CD14-positive monocyte (primary cell): ENCODE data around the gene POLK. TPM values are rescaled to one million over a fixed set of nuclear protein-coding genes. Genes with fewer than 3 reads are reported as not detected.

Experiments
- DNase-seq, 3 donors: peaks; one replicate each; pipeline ENCODE4 v3.0.0-alpha.2; 2011 to 2022
- H2AFZ ChIP-seq: 2 replicates; pipeline ENCODE4 v1.6.0; 2012; ENCODE audit warnings: mild to moderate bottlenecking, low read depth, low read length, inconsistent platforms; ENCODE audit not compliant: insufficient read depth, poor library complexity, severe bottlenecking
- H3K27ac ChIP-seq, 2 donors: 1 replicate in 1 of 2; 2 replicates in 1 of 2; pipeline ENCODE4 v1.5.1; 2012 to 2013; ENCODE audit warnings: low read length in 2 of 2, control low read depth in 1 of 2, inconsistent platforms in 1 of 2, low read depth in 1 of 2, mild to moderate bottlenecking in 1 of 2
- H3K27me3 ChIP-seq, 2 donors: one replicate each; pipeline versions ENCODE4 v1.6.0 to v1.6.1; 2011 to 2013; ENCODE audit warnings: low read length in 2 of 2; ENCODE audit not compliant: control insufficient read depth in 2 of 2, insufficient read depth in 2 of 2
- H3K36me3 ChIP-seq, 2 donors: replicated peaks in 1 of 2; 1 replicate in 1 of 2; 2 replicates in 1 of 2; pipeline versions ENCODE4 v1.5.1 to v1.6.1; 2012 to 2013; ENCODE audit warnings: low read length in 2 of 2, control low read depth in 1 of 2, inconsistent platforms in 1 of 2, mild to moderate bottlenecking in 1 of 2; ENCODE audit not compliant: insufficient read depth in 2 of 2, control insufficient read depth in 1 of 2
- H3K4me1 ChIP-seq, 2 donors: 1 replicate in 1 of 2; 2 replicates in 1 of 2; pipeline versions ENCODE4 v1.5.1 to v1.6.1; 2012 to 2013; ENCODE audit warnings: low read length in 2 of 2, control low read depth in 1 of 2, inconsistent platforms in 1 of 2, mild to moderate bottlenecking in 1 of 2, moderate library complexity in 1 of 2; ENCODE audit not compliant: insufficient read depth in 2 of 2, control insufficient read depth in 1 of 2
- H3K4me2 ChIP-seq: replicated peaks from 2 replicates; pipeline ENCODE3; 2012; ENCODE audit warnings: low read length, moderate library complexity, mild to moderate bottlenecking; ENCODE audit not compliant: poor library complexity, severe bottlenecking; ENCODE audit errors: extremely low read depth
- H3K4me3 ChIP-seq, 3 experiments: fragments of 200-600 bp in 1 of 3; sonication (generic) in 1 of 3; replicated peaks in 1 of 3; 1 replicate in 2 of 3; 2 replicates in 1 of 3; pipeline ENCODE4 v1.5.1; 2011 to 2013; ENCODE audit warnings: low read length in 3 of 3, mild to moderate bottlenecking in 3 of 3, control low read depth in 2 of 3, low read depth in 2 of 3, inconsistent platforms in 1 of 3, moderate library complexity in 1 of 3
- H3K79me2 ChIP-seq: 2 replicates; pipeline ENCODE4 v1.6.0; 2012; ENCODE audit warnings: mild to moderate bottlenecking, control low read depth, inconsistent platforms, low read length, moderate library complexity; ENCODE audit not compliant: insufficient read depth
- H3K9ac ChIP-seq: 2 replicates; pipeline ENCODE4 v1.6.0; 2017; ENCODE audit warnings: low read length, mild to moderate bottlenecking; ENCODE audit not compliant: insufficient read depth, poor library complexity, severe bottlenecking
- H3K9me3 ChIP-seq, 2 donors: replicated peaks in 1 of 2; 1 replicate in 1 of 2; 2 replicates in 1 of 2; pipeline versions ENCODE4 v1.5.1 to v1.6.1; 2012 to 2013; ENCODE audit warnings: low read length in 2 of 2, control low read depth in 1 of 2; ENCODE audit not compliant: control insufficient read depth in 1 of 2, insufficient read depth in 1 of 2
- H4K20me1 ChIP-seq: 2 replicates; pipeline ENCODE4 v1.6.0; 2012; ENCODE audit warnings: mild to moderate bottlenecking, low read length, control low read depth, moderate library complexity; ENCODE audit not compliant: insufficient read depth
- H3K27ac Mint-ChIP-seq, 7 donors: one replicate each; pipeline ENCODE4 v1.8.0; 2020; ENCODE audit warnings: mild to moderate bottlenecking in 7 of 7, mixed read lengths in 7 of 7, moderate library complexity in 6 of 7, inconsistent platforms in 2 of 7
- H3K27me3 Mint-ChIP-seq, 3 donors: one replicate each; pipeline ENCODE4 v1.8.0; 2021 to 2022; ENCODE audit warnings: low read depth in 3 of 3, mild to moderate bottlenecking in 3 of 3, mixed read lengths in 3 of 3, moderate library complexity in 3 of 3, inconsistent platforms in 1 of 3
- H3K36me3 Mint-ChIP-seq, 2 donors: one replicate each; pipeline ENCODE4 v1.8.0; 2020; ENCODE audit warnings: mixed read lengths in 2 of 2, inconsistent platforms in 1 of 2, mild to moderate bottlenecking in 1 of 2
- H3K4me1 Mint-ChIP-seq: one replicate; pipeline ENCODE4 v1.8.0; 2020; ENCODE audit warnings: mild to moderate bottlenecking, mixed read lengths
- H3K4me3 Mint-ChIP-seq, 2 donors: one replicate each; pipeline ENCODE4 v1.8.0; 2020; ENCODE audit warnings: mild to moderate bottlenecking in 2 of 2, mixed read lengths in 2 of 2, moderate library complexity in 1 of 2
- H3K9me3 Mint-ChIP-seq, 7 donors: one replicate each; pipeline ENCODE4 v1.8.0; 2020 to 2022; ENCODE audit warnings: mixed read lengths in 7 of 7, mild to moderate bottlenecking in 6 of 7, moderate library complexity in 6 of 7, inconsistent platforms in 2 of 7
- CTCF ChIP-seq: fragments of 200-600 bp; IDR thresholded peaks from one replicate; pipeline ENCODE4 v1.8.0; 2022; ENCODE audit warnings: antibody characterized with exemption, mild to moderate bottlenecking
- WGBS: methylation state at CpG from one replicate; pipeline ENCODE4 v1.1.5; 2013; ENCODE audit warnings: missing lambda C conversion rate; ENCODE audit not compliant: insufficient coverage; 5-methylcytosine and 5-hydroxymethylcytosine counted together
- intact Hi-C, 2 donors: fragments of 100-400 bp; cut with micrococcal nuclease; formaldehyde crosslinking; loops; one replicate each; pipeline versions ENCODE4 v1.15.0 to v1.15.1; 2023
- polyA minus RNA-seq: library from RNA; depleted of rRNA, polyadenylated mRNA; stranded (reverse); fragments of >200 nt; gene quantifications from 2 replicates; pipeline ENCODE4 v1.2.3, GENCODE V29; 2012
- polyA plus RNA-seq, 3 donors: library from polyadenylated mRNA; depleted of rRNA in 1 of 3; unstranded in 2 of 3; stranded (reverse) in 1 of 3; fragments of 300-500 nt in 2 of 3; fragments of >200 nt in 1 of 3; fragmentation: Illumina TruSeq in 2 of 3; gene quantifications; 1 replicate in 2 of 3; 2 replicates in 1 of 3; pipeline ENCODE4 v1.2.3, GENCODE V29; 2012 to 2021
- total RNA-seq, 12 experiments: library from RNA in 1 of 12; stranded (reverse) in 1 of 12; fragments of 120-200 nt in 1 of 12; gene quantifications; one replicate each; pipeline ENCODE4 v1.2.4 and lab custom pipeline; 2013 to 2026; ENCODE audit warnings: mixed read lengths in 6 of 12, inconsistent platforms in 1 of 12

Gene POLK
- total RNA-seq (2013) = 55.3 TPM
- polyA plus RNA-seq (10 to 100 TPM; 18.1 to 27.2 (median 22.3) TPM), polyA minus RNA-seq (16.2 and 23.3 TPM in 2 replicates), total RNA-seq (lab: John Stamatoyannopoulos, UW) (46.4 to 88.7 (median 68.9) reads per million in 11 experiments)

- Histone ChIP-seq H3K9me3 (no peaks in the 10 kb centered on the region), H3K36me3 (no peaks in the 10 kb centered on the region), H3K27me3 (no peaks in the 10 kb centered on the region), H4K20me1 (peaks cover 52% of the 10 kb centered on the region), H2AFZ (peak within 1 kb of the TSS; percentile 88), H3K9ac (peak within 1 kb of the TSS; percentile 91), H3K27ac (peak within 1 kb of the TSS; percentile 83 to 94), H3K4me3 (peak within 1 kb of the TSS; percentile 81 to 98 (median 91)), H3K4me2 (peak within 1 kb of the TSS; percentile 84), H3K4me1 (peaks cover 30 to 61% of the 10 kb centered on the region in 2 donors), H3K79me2 (peaks cover 98% of the 10 kb centered on the region)
- Mint-ChIP-seq H3K4me1 (peaks cover 51% of the 10 kb centered on the region), H3K36me3 (peaks cover 2% of the 10 kb centered on the region in 2 donors), H3K27me3 (no peaks in the 10 kb centered on the region), H3K4me3 (peak within 1 kb of the TSS; percentile 98 to 99), H3K9me3 (peaks cover 0 to 2% (median 0%) of the 10 kb centered on the region in 7 donors), H3K27ac (peak within 1 kb of the TSS; percentile 93 to 98 (median 98))
- intact Hi-C loops = loop anchor here in 1 of 2 donors (10.0 kb wide), 1 partner anchor 53 kb away; no protein-coding TSS in a partner anchor
- under 1% methylated on average over 41 of the region's 71 CpGs for WGBS
- no peak for TF ChIP-seq CTCF
- peak; percentile 92 to 98 (median 95) for DNase-seq
Observed at GRCh38 chr5:75511435-75512382, at the start of gene POLK, which contains the start of gene CERT1. Gene POLK, plus strand, starts transcription at chr5:75511891. Gene CERT1, minus strand, starts transcription at chr5:75511629. Its CDS starts 422 bp downstream, at chr5:75511207.

- Histone ChIP-seq H3K27me3 (no peaks in the 10 kb centered on the region), H4K20me1 (peaks cover 100% of the 10 kb centered on the region), H3K79me2 (peaks cover 100% of the 10 kb centered on the region), H2AFZ (no peak overlapping the region), H3K4me3 (no peak overlapping the region), H3K4me1 (peaks cover 13 to 26% of the 10 kb centered on the region in 2 donors), H3K36me3 (peaks cover 0 to 5% of the 10 kb centered on the region in 2 donors), H3K9ac (no peak overlapping the region), H3K9me3 (peaks cover 0 to 2% of the 10 kb centered on the region in 2 donors), H3K27ac (peak overlapping the region in 1 of 2 donors; percentile 32), H3K4me2 (no peak overlapping the region)
- Mint-ChIP-seq H3K27me3 (no peaks in the 10 kb centered on the region), H3K36me3 (peaks cover 13 to 19% of the 10 kb centered on the region in 2 donors), H3K27ac (peak overlapping the region in 3 of 7 donors; percentile 16 to 25 (median 25)), H3K4me1 (peaks cover 43% of the 10 kb centered on the region), H3K9me3 (peaks cover 0 to 7% (median 1%) of the 10 kb centered on the region in 7 donors), H3K4me3 (no peak overlapping the region)
- no peak for TF ChIP-seq CTCF
- 100% methylated on average over 2 of the region's 2 CpGs for WGBS
- intact Hi-C loops = no loop called here
- DNase-seq = no peak
Observed at GRCh38 chr5:75463726-75464125, 48.0 kb upstream of the POLK start.
